SK-N-DZ (cell line): ENCODE results near the gene IL17REL.

ENCODE experiments used
- DNase-seq: peaks from one replicate; pipeline ENCODE4 v3.0.0-alpha.2; 2015; ENCODE audit warnings: low spot score

Gene IL17REL

DNA sequence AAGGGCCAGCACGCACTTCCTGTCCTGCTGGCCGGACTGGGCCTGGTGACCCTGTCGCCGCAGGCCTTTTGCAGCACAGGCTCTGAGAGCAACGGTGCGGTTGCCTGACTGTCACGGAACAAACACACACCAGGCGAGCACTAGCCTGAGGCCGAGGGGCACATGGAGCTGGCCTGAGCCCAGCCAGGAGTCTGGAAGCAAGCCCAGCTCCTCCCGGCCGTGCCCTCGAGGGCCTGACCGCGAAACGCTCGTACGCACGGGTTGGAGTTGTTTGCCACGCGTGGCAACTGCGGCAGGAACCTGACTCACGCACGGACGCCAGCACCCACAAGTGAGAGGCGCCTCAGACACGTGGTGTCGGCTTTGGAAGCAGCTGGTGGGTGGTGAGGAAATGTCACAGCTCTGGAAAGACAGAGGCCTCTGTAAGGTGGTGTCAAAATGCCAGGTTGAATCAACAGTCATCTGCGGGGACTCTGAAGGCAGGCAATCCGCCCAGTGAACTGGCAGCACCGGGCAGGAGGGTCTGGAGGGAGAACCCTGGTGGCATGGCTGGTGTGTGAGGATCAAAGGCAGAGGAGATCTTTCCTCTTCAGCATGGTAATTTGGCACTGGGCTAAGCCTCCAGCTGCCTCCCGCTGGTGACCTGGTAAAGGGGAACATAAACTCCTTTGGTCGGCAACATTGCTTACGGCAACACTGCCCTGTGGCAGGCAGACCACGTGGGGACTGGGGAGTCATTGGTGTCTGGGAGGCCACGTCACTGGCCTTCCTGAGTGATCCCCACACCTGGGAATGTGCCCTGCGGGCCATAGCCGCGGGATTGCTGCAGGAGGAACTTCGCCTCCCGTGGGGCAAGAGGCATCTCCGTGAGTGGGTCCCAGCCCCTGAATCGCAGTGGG, 15.3 kb upstream of the IL17REL start:
- no peak for DNase-seq

- DNase-seq, result no peak
These were observed 13.4 kb upstream of the IL17REL start for GRCh38 chr22:50025993-50026392.

- DNase-seq, result no peak
These were observed 9.7 kb upstream of the IL17REL start for GRCh38 chr22:50022171-50022819.

- DNase-seq, result no peak
These were observed 8.0 kb upstream of the IL17REL start for GRCh38 chr22:50020606-50021005.

- DNase-seq, result no peak
These were observed 6.8 kb upstream of the IL17REL start for GRCh38 chr22:50019316-50019715.

GRCh38 chr22:50018608-50019285, 6.2 kb upstream of the IL17REL start:
- no peak for DNase-seq

DNA sequence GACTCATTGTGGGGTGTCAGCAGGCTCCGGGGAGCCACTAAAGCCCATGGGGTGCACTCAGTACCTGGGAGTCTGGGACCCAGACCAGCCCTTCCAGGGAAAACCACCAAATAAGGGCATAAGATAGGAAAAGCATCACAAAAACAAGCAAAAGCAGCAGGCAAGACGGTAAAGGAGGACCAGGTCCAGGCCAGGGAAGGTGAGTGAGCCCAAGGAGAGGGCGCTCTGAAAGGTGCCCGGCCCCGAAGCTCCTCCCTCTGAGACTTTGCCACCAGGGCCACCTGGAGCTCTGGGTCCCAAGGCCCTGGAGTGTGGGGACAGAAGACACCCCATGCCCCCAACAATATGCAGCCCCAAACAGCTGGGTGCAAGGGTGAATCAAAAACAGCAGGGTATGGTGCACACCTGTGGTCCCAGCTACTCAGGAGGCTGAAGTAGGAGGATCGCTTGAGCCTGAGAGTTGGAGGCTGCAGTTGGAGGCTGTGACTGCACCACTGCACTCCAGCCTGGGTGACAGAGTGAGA, 5.2 kb upstream of the IL17REL start:
- no peak for DNase-seq

- DNase-seq, result no peak
These were observed 4.6 kb upstream of the IL17REL start for GRCh38 chr22:50016988-50017700.

- DNase-seq, result no peak
These were observed 3.9 kb upstream of the IL17REL start for GRCh38 chr22:50016308-50016987.

DNA sequence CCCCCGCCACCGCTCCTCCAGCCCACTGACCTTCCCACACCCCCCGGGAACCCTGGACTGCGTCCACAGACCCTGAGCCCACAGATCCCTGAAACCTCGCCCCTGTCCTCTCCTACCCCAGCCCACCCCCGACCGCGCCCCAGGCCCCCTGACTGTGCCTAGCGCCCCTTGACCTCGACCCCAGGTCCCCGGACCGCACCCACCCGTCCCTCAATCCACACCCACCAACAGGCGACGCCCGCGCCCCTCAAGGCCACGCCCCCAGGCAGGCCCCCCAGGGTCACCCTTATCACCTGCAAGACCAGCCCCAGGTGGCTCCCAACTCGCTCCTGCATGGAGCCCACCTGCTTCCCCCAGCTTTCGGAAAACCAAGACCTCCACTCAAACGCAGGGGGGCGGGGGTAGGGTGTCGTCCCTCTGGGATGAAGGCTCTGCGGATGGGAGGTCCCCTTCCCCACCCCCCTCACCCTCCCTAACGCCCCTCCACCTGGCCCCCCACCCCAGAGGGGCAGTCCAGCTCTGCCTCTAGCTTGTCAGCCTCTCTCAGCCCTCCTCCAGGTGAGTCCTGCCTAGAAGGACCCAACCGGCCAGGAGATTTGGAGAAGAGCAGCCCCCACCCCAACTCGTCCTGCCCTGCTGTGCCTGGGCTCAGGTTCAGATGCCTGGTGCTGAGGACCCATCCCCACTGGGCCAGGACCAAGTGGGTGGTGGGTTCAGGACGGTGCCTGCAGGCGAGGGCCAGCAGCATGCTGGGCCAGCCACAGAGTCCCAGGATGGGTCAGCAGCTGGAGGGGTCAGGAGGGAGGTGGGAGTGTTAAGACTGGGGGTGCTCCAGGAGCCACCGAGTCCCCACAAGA, 3.1 kb upstream of the IL17REL start:
- DNase-seq, result no peak

- no peak for DNase-seq
These were observed 2.3 kb upstream of the IL17REL start for GRCh38 chr22:50014655-50015401.

- DNase-seq, result no peak
These were observed 1.5 kb upstream of the IL17REL start for GRCh38 chr22:50014053-50014501.

DNA sequence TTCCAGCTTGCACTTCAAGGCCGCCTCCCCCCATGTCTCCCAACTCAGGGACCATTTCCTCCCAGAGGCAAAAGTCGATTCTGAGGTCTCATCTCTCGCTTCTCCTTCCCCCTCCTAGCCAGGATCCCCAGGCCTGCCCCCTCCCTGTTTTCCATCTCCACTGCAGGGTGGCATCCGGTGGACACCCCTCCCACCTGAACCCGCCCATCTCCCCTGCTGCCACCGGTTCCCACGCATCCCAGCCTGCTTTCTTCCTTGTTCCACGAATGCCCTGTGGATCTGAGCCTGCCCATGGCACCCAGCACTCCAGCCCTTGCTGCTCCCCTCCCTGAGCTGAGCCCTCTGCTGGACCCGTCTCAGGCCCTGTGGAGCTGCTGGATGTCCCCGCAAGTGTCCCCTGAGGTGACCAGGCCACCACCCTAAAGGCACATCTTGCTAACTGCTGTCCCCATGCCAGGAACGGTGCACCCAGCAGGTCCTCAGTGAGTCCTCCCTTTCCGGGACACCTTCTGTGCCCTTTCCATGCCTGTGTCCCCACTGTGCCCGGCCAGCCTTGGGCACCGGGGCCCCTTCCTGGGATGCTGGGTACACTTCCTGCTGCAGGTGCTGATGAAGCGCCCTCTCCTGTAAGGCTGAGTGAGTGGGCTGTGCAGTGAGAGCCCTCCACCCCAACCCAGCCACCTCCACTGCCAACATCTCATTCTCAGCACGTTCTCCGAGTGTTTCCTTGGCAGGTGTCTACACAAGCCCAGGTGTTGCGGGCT, 936 bp downstream of the IL17REL start:
- no peak for DNase-seq

GRCh38 chr22:50010676-50011446, 1.7 kb downstream of the IL17REL start:
- DNase-seq, result no peak

- no peak for DNase-seq
These were observed 2.5 kb downstream of the IL17REL start for GRCh38 chr22:50009765-50010675.

DNA sequence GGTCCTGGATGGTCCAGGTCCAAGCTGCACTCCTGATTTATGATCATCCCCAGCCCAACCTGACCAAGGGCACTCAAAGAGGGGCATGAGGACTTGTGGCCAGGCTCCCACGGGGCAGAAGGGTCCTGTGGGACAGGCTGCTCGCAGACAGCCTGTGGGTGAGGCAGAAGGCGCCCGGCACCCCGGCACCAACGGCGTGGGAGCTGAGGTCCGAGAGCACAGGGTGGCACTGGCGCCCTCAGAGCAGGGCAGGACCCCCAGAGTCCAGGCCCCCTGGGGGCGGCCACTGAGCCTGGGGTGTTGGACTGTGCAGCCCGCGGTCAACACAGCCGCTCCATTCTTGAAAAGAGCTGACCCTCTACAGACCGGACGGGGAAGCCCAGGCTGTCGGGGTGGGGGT, 3.3 kb downstream of the IL17REL start:
- DNase-seq, result no peak
